GM13977 (cell line): ENCODE measurements around the gene C3orf20.

Experiments
- DNase-seq: peaks from one replicate; pipeline ENCODE4 v3.0.0; 2012; ENCODE audit warnings: low spot score
- CTCF ChIP-seq: IDR thresholded peaks from 2 replicates; pipeline ENCODE4 v1.5.1; 2012; ENCODE audit warnings: mild to moderate bottlenecking, control low read depth; ENCODE audit not compliant: insufficient read depth; ENCODE audit errors: extremely low read depth, missing control alignments
- in situ Hi-C: fragments of 300-500 bp; cut with MboI; formaldehyde crosslinking; loops from one replicate; pipeline ENCODE4 v1.12.0; 2022; ENCODE audit warnings: low sequenced_read_pairs, low pct_unique_long_range_greater_than_20kb, mixed read lengths, inconsistent platforms; ENCODE audit not compliant: unreplicated experiment

Gene C3orf20

GRCh38 chr3:14792691-14793121 is 117.8 kb downstream of the C3orf20 start:
- in situ Hi-C loops: loop anchor here (10.0 kb wide), 1 partner anchor 132 kb away; no protein-coding TSS in a partner anchor
- no peak for TF ChIP-seq CTCF
- no peak for DNase-seq

DNA sequence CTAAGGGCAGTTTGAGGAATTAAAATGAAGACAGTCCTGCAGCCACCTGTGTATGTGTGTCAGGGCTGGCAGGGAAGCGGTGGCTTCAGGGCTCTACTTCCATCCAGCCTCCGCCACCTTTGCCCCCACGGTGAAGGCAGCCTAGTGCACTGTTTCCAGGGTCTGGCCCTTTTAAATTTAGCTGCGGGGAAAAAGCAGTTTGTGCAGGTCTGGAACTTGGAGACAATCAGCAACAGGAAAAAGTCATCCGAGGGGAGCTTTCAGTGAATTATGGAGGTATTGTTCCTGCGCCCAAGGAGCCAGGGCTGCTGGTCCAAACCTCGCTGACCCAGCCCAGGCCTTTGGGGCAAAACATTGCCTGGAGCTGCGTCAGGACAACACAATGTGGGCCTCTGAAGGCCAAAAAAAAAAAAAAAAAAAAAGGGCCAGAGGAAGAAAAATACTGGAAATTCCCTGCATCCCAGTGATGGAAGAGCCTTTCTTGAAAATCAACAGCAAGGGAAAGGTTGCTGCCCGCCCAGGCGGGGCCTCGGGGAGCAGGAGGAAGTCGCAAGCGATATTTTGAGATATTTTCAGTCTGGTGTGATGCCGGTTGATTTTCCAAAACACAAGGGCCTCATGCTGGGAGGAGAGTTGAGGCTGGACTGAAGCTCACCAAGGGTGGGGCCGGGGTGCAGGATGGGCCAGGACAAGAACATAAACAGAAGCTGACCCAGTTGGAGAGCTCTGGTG is 118.4 kb downstream of the C3orf20 start:
- in situ Hi-C loops: loop anchor here (10.0 kb wide), 1 partner anchor 132 kb away; no protein-coding TSS in a partner anchor
- no peak for DNase-seq
- TF ChIP-seq CTCF: no peak

DNA sequence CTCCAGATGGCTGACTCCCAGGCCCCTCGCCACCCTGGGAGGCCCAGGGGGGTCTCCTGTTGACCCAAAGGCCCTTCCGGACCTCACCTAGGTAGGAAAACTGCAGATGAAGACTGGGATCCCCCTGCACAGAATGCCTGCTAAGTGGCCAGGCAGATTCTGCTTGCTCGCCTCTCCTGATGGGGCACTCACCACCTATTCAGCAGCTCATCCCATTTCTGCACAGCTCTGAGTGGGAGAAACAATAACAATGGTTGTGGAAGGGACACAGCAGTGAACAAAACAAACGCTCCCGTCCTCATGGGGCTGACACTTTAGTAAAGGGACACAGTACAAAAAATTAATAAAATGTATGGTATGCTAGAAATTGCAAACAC is 118.9 kb downstream of the C3orf20 start:
- DNase-seq: no peak
- in situ Hi-C loops: loop anchor here (10.0 kb wide), 1 partner anchor 131 kb away; no protein-coding TSS in a partner anchor
- TF ChIP-seq CTCF: no peak

GRCh38 chr3:14794435-14794834 is 119.5 kb downstream of the C3orf20 start:
- no peak for DNase-seq
- no peak for TF ChIP-seq CTCF
- in situ Hi-C loops: loop anchor here (10.0 kb wide), 1 partner anchor 130 kb away; no protein-coding TSS in a partner anchor

GRCh38 chr3:14795996-14796395 is 121.1 kb downstream of the C3orf20 start:
- in situ Hi-C loops: loop anchor here (10.0 kb wide), 1 partner anchor 129 kb away; no protein-coding TSS in a partner anchor
- TF ChIP-seq CTCF: no peak
- no peak for DNase-seq

- no peak for DNase-seq
- no peak for TF ChIP-seq CTCF
- in situ Hi-C loops: loop anchor here (10.0 kb wide), 1 partner anchor 128 kb away; no protein-coding TSS in a partner anchor
Measured at GRCh38 chr3:14796403-14797077, 121.6 kb downstream of the C3orf20 start.
